ENCODE data around the gene PHACTR1.
"Not testable (repeated sequence)": the region's sequence is repeated elsewhere in the genome, so short reads cannot be mapped to it uniquely, and the experiment has no call there.

Gene PHACTR1

GRCh38 chr6:13125841-13126240 is 409.3 kb downstream of the PHACTR1 start:
- no peak overlapping the region for H3K27ac Mint-ChIP-seq
- no peaks in the 10 kb centered on the region for H3K9me3 Mint-ChIP-seq
- no peaks in the 10 kb centered on the region for H3K4me1 Mint-ChIP-seq (ENCODE audit: low read depth)
- H3K27me3 Mint-ChIP-seq, result peaks cover 31% of the 10 kb centered on the region
- no peaks in the 10 kb centered on the region for H3K36me3 Mint-ChIP-seq (ENCODE audit: low read depth)
- DNase-seq, result no peak
- no peak overlapping the region for H3K4me3 Mint-ChIP-seq

GRCh38 chr6:13131935-13132661 is 415.5 kb downstream of the PHACTR1 start:
- H3K36me3 Mint-ChIP-seq (ENCODE audit: low read depth), result no peaks in the 10 kb centered on the region
- no peaks in the 10 kb centered on the region for H3K9me3 Mint-ChIP-seq
- no peak overlapping the region for H3K4me3 Mint-ChIP-seq
- peaks cover 9% of the 10 kb centered on the region for H3K27me3 Mint-ChIP-seq
- H3K27ac Mint-ChIP-seq, result no peak overlapping the region
- no peaks in the 10 kb centered on the region for H3K4me1 Mint-ChIP-seq (ENCODE audit: low read depth)
- no peak for DNase-seq

- H3K4me1 Mint-ChIP-seq (ENCODE audit: low read depth); H3K27ac Mint-ChIP-seq; DNase-seq; H3K9me3 Mint-ChIP-seq; H3K27me3 Mint-ChIP-seq; H3K36me3 Mint-ChIP-seq (ENCODE audit: low read depth); H3K4me3 Mint-ChIP-seq: not testable (repeated sequence)
These were observed 417.3 kb downstream of the PHACTR1 start for GRCh38 chr6:13133894-13134293.

- no peak overlapping the region for H3K27ac Mint-ChIP-seq
- H3K36me3 Mint-ChIP-seq (ENCODE audit: low read depth), result no peaks in the 10 kb centered on the region
- no peaks in the 10 kb centered on the region for H3K4me1 Mint-ChIP-seq (ENCODE audit: low read depth)
- no peaks in the 10 kb centered on the region for H3K9me3 Mint-ChIP-seq
- H3K4me3 Mint-ChIP-seq, result no peak overlapping the region
- no peak for DNase-seq
- no peaks in the 10 kb centered on the region for H3K27me3 Mint-ChIP-seq
These were observed 418.6 kb downstream of the PHACTR1 start for GRCh38 chr6:13135152-13135551.

GRCh38 chr6:13139119-13139518 is 422.6 kb downstream of the PHACTR1 start:
- Mint-ChIP-seq H3K4me3 (no peak overlapping the region), H3K27me3 (peaks cover 2% of the 10 kb centered on the region), H3K36me3 (ENCODE audit: low read depth) (no peaks in the 10 kb centered on the region), H3K27ac (no peak overlapping the region), H3K9me3 (no peaks in the 10 kb centered on the region), H3K4me1 (ENCODE audit: low read depth) (no peaks in the 10 kb centered on the region)
- DNase-seq, result no peak

GRCh38 chr6:13140980-13141379 is 424.4 kb downstream of the PHACTR1 start:
- Mint-ChIP-seq H3K9me3 (no peaks in the 10 kb centered on the region), H3K27me3 (peaks cover 2% of the 10 kb centered on the region), H3K27ac (no peak overlapping the region), H3K4me1 (ENCODE audit: low read depth) (no peaks in the 10 kb centered on the region), H3K36me3 (ENCODE audit: low read depth) (no peaks in the 10 kb centered on the region), H3K4me3 (no peak overlapping the region)
- no peak for DNase-seq

- Mint-ChIP-seq H3K27ac (no peak overlapping the region), H3K36me3 (ENCODE audit: low read depth) (no peaks in the 10 kb centered on the region), H3K4me1 (ENCODE audit: low read depth) (no peaks in the 10 kb centered on the region), H3K9me3 (no peaks in the 10 kb centered on the region), H3K4me3 (no peak overlapping the region), H3K27me3 (peaks cover 2% of the 10 kb centered on the region)
- no peak for DNase-seq
These were observed 424.8 kb downstream of the PHACTR1 start for GRCh38 chr6:13141387-13141786.

GRCh38 chr6:13142611-13143010 is 426.0 kb downstream of the PHACTR1 start:
- no peaks in the 10 kb centered on the region for H3K36me3 Mint-ChIP-seq (ENCODE audit: low read depth)
- H3K27me3 Mint-ChIP-seq, result peaks cover 2% of the 10 kb centered on the region
- no peak overlapping the region for H3K4me3 Mint-ChIP-seq
- no peaks in the 10 kb centered on the region for H3K9me3 Mint-ChIP-seq
- H3K4me1 Mint-ChIP-seq (ENCODE audit: low read depth), result no peaks in the 10 kb centered on the region
- no peak for DNase-seq
- no peak overlapping the region for H3K27ac Mint-ChIP-seq

- H3K27ac Mint-ChIP-seq, result no peak overlapping the region
- no peak overlapping the region for H3K4me3 Mint-ChIP-seq
- H3K27me3 Mint-ChIP-seq, result peaks cover 6% of the 10 kb centered on the region
- no peaks in the 10 kb centered on the region for H3K4me1 Mint-ChIP-seq (ENCODE audit: low read depth)
- DNase-seq, result no peak
- H3K36me3 Mint-ChIP-seq (ENCODE audit: low read depth), result no peaks in the 10 kb centered on the region
- H3K9me3 Mint-ChIP-seq, result no peaks in the 10 kb centered on the region
These were observed 429.9 kb downstream of the PHACTR1 start for GRCh38 chr6:13146442-13146841.

GRCh38 chr6:13147376-13147775 is 430.8 kb downstream of the PHACTR1 start:
- H3K27me3 Mint-ChIP-seq, result peaks cover 6% of the 10 kb centered on the region
- H3K9me3 Mint-ChIP-seq, result no peaks in the 10 kb centered on the region
- no peak for DNase-seq
- no peaks in the 10 kb centered on the region for H3K36me3 Mint-ChIP-seq (ENCODE audit: low read depth)
- no peak overlapping the region for H3K4me3 Mint-ChIP-seq
- H3K27ac Mint-ChIP-seq, result no peak overlapping the region
- no peaks in the 10 kb centered on the region for H3K4me1 Mint-ChIP-seq (ENCODE audit: low read depth)

GRCh38 chr6:13147782-13148181 is 431.2 kb downstream of the PHACTR1 start:
- Mint-ChIP-seq H3K9me3 (no peaks in the 10 kb centered on the region), H3K4me3 (no peak overlapping the region), H3K27me3 (peaks cover 6% of the 10 kb centered on the region), H3K36me3 (ENCODE audit: low read depth) (no peaks in the 10 kb centered on the region), H3K4me1 (ENCODE audit: low read depth) (no peaks in the 10 kb centered on the region), H3K27ac (no peak overlapping the region)
- no peak for DNase-seq

GRCh38 chr6:13152764-13153163 is 436.2 kb downstream of the PHACTR1 start:
- Mint-ChIP-seq H3K4me1 (ENCODE audit: low read depth) (no peaks in the 10 kb centered on the region), H3K36me3 (ENCODE audit: low read depth) (no peaks in the 10 kb centered on the region), H3K27ac (no peak overlapping the region), H3K4me3 (no peak overlapping the region), H3K9me3 (no peaks in the 10 kb centered on the region), H3K27me3 (peaks cover 9% of the 10 kb centered on the region)
- no peak for DNase-seq

GRCh38 chr6:13156381-13156780 is 439.8 kb downstream of the PHACTR1 start:
- no peaks in the 10 kb centered on the region for H3K4me1 Mint-ChIP-seq (ENCODE audit: low read depth)
- H3K4me3 Mint-ChIP-seq, result no peak overlapping the region
- H3K9me3 Mint-ChIP-seq, result no peaks in the 10 kb centered on the region
- no peak for DNase-seq
- peaks cover 12% of the 10 kb centered on the region for H3K27me3 Mint-ChIP-seq
- no peaks in the 10 kb centered on the region for H3K36me3 Mint-ChIP-seq (ENCODE audit: low read depth)
- H3K27ac Mint-ChIP-seq, result no peak overlapping the region

GRCh38 chr6:13157293-13157692 is 440.7 kb downstream of the PHACTR1 start:
- no peak overlapping the region for H3K27ac Mint-ChIP-seq
- no peaks in the 10 kb centered on the region for H3K9me3 Mint-ChIP-seq
- no peak for DNase-seq
- H3K4me3 Mint-ChIP-seq, result no peak overlapping the region
- H3K27me3 Mint-ChIP-seq, result peaks cover 11% of the 10 kb centered on the region
- H3K36me3 Mint-ChIP-seq (ENCODE audit: low read depth), result no peaks in the 10 kb centered on the region
- no peaks in the 10 kb centered on the region for H3K4me1 Mint-ChIP-seq (ENCODE audit: low read depth)

GRCh38 chr6:13159300-13159699 is 442.7 kb downstream of the PHACTR1 start:
- H3K36me3 Mint-ChIP-seq (ENCODE audit: low read depth), result no peaks in the 10 kb centered on the region
- no peaks in the 10 kb centered on the region for H3K9me3 Mint-ChIP-seq
- no peak for DNase-seq
- H3K4me3 Mint-ChIP-seq, result no peak overlapping the region
- peaks cover 8% of the 10 kb centered on the region for H3K27me3 Mint-ChIP-seq
- H3K27ac Mint-ChIP-seq, result no peak overlapping the region
- no peaks in the 10 kb centered on the region for H3K4me1 Mint-ChIP-seq (ENCODE audit: low read depth)

GRCh38 chr6:13159822-13160221 is 443.3 kb downstream of the PHACTR1 start:
- not testable (repeated sequence) for H3K9me3 Mint-ChIP-seq; H3K27ac Mint-ChIP-seq; DNase-seq; H3K36me3 Mint-ChIP-seq (ENCODE audit: low read depth); H3K4me3 Mint-ChIP-seq; H3K4me1 Mint-ChIP-seq (ENCODE audit: low read depth); H3K27me3 Mint-ChIP-seq
